IPS DF 4.7 (cell line): ENCODE data around the gene MT1A.

Experiments used
- DNase-seq: peaks from one replicate; pipeline ENCODE4 v3.0.0-alpha.2; 2013; ENCODE audit warnings: low spot score; ENCODE audit errors: extremely low read depth

Gene MT1A

DNA sequence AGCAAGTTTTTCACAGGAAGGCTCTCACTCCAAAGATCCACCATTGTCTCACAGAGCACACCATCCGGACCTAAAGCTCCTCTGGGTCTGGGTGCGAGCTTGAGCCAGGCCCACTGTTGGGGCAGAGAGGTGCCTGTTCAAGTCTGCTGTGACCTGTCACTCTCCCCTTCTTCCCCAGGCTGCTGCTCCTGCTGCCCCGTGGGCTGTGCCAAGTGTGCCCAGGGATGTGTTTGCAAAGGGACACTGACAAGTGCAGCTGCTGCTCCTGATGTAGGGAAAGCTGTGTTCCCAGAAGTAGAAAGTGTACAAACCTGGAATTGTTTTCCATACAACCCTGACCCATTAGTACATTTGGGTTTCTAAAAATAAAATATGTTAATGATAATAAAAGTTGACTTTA lies 39.0 kb downstream of the MT1A start:
- no peak for DNase-seq

DNA sequence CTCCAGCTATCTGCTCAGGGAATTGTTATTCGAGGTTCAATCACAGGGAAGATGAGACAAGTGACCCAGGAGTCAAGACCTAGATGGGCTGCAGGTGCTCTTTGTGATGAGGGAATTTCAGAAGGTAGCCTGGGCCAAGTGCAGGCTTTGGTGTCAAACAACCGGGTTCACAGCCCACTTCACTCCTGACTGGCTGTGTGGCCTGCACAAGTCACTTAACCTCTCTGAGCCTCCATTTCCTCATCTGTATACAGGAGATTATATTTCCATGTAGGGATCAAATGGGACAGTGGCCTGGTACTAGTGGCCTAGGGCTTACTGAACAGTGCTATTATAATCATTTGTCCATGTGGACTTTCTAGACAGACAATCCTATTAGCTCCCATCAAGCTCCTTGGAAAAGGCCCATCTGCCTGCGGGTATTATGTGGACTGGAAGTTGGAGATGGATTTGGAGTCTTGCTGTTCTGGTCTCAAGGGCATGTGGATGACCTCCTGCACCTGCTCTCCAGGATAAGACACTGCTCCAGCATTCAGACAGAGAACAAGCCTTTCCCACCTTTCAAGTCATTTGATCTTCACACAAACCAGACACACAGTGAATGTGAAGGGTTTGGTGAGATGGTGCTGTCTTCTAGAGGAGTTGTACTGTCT lies 40.7 kb downstream of the MT1A start:
- no peak for DNase-seq

DNA sequence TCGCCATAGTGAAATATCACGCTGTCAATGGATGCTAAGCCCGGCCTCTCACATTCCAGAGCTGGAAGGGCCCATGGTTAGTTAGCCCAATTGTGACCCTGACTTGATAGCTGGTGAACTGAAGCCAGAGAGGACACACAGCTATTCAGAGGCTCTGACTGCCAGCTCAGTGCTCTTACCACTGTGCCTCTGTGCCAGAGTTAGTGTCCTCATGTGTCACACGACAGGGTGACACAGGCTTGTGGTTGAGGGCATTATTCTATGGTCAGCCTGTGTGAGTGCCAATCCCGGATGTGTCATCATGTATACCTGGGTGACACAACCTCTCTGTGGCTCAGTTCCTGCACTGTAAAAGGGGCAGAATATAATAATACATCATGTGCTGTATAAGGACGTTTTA lies 41.4 kb downstream of the MT1A start:
- DNase-seq, result no peak

DNA sequence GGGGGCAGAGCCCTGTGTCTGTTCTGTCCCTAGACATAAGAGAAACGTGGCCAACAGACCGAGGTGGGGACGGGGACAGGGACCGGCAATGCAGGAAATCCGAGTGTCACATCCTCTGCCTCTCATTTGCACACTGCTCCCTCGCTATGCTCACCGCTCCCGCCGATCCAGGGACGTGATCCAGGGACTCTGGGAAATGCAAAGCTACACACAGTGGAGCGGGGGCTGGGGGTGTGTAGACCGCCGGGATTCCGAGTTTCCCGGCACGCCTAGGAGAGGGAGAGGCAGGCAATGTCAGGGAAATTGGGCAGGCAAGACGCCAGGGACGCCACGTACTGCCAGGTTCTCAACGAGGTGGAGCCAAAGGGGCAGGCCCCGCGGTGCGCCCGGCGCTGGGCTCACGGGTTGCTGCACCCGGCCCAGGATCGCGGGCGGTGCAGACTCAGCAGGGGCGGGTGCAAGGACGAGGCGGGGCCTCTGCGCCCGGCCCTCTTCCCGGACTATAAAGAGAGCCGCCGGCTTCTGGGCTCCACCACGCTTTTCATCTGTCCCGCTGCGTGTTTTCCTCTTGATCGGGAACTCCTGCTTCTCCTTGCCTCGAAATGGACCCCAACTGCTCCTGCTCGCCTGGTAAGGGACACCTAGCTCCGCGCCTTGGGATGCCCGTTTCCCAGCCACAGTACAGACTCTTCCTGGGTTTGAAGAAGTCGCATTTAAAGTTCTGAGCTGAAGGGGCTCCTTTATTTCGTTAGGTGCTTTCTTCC lies 43.7 kb downstream of the MT1A start, which contains the start of gene MT1X:
TSS of gene MT1X (plus strand) at position 532 of the 764 bp plus-strand sequence. CDS start at position 603, 71 bp downstream.
- no peak for DNase-seq

DNA sequence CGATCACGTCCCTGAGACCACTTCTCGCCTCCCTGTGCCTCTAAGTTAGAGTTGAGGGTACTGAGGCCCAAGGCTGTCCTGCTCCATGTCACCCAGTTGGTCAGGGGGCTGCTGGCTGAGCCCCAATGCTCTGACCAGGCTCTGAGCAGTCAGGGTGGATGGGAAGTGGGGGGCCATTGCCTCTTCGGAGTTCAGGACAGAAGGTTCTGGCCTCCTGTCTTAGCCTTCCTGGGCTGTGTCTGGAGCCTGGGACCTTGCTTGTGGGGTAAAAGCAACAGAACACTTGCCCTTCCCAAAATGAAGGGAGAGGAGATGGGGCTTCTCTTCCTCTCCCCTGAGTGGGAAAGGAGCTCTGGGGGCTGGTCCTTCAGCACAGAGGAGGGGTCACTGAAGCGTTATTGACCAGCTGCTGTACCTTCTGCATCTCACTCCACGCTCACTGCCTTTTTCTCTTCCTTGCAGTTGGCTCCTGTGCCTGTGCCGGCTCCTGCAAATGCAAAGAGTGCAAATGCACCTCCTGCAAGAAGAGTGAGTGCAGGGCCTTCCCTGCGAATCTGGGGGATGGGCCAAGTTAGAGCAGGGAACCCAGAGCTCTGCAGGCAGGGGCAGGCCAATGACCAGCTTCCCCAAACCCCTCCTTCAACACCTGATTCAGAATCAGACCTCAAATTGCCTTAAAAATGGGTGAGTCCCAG lies 44.4 kb downstream of the MT1A start:
- no peak for DNase-seq

DNA sequence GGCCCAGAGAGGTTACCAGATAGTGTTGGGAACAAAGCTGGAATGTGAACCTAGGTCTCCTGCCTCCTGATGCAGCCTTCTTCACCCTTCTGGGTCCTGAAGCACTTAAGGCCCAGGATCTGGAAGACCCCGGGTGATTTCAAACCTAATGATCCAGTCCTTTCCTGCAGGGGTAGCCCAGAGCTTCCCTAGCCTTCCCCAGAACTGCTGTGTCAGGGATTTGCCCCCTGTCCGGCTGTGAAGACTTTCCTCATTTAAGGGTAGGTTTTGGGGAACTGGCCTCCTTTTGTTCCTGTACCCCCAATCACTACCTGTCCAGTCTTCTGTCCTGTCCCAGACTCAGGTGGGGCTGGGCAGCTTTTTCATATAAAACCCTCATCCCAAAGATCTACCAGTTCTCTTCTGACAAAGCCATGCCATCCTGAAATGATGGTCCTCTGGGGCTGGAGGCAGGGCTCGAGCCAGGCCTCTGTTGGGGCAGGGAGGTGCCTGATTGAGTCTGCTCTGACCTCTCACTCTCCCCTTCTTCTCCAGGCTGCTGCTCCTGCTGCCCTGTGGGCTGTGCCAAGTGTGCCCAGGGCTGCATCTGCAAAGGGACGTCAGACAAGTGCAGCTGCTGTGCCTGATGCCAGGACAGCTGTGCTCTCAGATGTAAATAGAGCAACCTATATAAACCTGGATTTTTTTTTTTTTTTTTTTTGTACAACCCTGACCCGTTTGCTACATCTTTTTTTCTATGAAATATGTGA lies 45.1 kb downstream of the MT1A start:
- DNase-seq, result no peak

DNA sequence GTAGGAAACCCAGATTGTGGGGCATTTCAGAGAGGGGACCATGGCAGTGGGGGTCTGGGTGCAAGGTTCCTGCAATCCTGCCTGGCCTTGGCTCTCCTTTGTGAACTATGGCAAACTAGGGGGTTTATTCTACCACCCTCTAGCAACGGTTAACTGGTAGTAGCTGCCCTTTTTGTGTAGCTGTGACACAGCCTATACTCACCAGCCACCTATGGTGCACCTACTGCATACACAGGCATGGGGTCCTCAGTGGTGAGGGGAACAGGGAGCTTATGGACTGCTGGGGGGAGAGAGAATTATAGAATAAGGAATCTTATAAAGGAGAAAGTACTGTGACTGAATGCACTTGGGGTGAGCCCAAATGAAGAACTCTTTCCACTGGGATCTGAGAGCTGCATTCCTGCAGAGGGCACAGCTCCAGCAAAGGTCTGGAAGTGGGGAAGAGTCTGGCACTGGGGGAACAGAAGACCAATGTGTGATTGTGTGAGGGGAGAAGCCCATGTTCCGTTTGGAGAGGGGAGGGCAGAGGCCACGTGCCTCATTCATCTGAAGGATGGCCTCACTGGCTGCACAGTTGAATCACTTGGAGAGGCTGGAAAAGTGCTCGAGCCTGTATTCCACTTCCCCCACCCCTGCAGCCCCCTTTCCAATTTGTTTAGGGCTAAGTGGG lies 45.9 kb downstream of the MT1A start:
- no peak for DNase-seq

DNA sequence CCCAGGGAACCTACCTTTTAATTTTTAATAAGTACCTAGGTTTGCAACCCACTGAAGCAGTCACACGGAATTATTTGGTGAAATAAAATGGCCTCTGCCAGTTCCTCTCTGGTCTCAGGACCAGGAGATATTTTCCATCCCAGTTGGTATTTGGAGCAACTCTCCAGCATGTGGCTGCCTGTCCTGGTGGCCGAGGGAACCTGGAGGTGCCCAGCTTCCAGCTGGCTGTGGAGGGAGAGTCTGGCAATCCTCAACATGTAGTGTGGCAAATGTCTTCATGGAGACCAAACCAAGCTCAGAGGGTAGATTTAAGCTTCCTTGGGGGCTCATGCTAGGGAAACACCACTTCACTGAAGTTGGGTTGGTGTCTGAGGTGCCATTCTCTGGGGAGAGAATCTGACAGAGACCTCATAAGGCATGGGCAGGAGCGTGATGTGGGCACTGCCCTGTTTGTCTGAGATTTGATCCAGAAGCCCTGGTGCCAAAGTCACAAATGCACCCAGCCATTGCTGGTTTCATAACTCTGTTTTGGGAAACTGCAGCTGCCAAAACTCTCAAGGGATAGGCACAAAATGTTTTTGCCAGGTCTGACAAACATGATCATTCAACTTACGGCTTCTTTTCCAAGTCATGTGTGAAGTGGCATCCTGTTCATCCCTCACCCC lies 46.6 kb downstream of the MT1A start:
- DNase-seq, result no peak

DNA sequence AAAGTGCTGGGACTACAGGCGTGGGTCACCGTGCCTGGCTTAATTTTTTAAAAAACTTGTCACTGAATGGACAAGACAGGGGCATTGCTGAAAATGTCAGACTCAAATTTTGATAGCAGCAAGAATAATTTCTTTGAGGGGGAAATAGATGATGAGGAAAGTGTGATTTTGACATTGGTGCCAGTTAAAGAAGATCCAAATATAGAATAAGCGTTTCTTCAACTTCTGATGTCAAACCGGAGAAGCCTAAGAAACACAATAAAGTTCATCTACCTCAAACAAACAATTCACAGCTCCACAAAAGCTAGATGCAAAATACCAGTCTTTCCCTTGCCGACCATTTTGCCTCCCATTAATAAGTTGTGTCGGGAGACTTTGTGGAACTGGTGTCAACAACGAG lies 48.3 kb downstream of the MT1A start:
- no peak for DNase-seq

DNA sequence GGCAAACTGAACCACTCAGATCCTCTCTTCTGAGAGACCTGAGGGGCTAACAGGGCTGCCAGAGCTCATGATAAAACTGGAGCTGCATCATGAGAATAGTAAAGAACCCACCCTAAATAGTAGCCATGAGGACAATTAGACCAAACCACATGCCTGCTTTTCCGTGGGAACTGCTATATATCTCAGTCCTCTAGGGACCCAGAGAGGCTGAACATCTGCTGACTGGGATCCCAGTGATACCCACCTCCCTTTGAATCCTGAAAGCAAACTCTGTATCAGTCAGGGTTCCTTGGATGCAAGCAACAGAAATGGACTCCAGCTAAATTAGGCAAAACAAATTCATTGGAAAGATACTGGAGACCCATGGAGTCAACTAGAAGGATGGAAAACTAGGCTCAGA lies 50.3 kb downstream of the MT1A start:
- no peak for DNase-seq

DNA sequence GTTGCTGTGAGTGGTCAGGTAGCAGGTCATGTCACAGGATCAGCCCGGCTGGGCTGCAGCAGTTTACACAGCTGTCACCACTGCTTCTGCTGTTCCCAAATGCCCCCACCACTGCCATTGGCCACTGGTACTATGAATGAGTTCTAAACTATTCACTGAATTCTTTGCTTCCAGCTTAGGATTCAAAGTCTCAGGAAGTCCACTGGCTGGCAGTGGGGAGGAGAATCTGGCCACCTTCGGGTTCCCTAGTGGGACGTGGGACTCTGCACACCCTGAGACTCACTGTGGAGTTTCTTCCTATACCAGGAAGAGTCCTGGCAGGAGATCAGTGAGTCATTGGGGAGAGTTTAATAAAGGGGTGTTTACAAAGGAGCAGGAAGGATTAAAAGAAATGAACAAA lies 50.7 kb downstream of the MT1A start:
- DNase-seq, result no peak
